Inflammatory macrophage treated with lipopolysaccharide for 1 hour (primary cell): ENCODE results near the gene RIMOC1.

ENCODE experiments used
- DNase-seq, 2 donors: peaks; one replicate each; pipeline ENCODE4 v3.0.0-alpha.2; 2020 to 2022

The RIMOC1 gene, protein sequence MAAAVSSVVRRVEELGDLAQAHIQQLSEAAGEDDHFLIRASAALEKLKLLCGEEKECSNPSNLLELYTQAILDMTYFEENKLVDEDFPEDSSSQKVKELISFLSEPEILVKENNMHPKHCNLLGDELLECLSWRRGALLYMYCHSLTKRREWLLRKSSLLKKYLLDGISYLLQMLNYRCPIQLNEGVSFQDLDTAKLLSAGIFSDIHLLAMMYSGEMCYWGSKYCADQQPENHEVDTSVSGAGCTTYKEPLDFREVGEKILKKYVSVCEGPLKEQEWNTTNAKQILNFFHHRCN

DNA sequence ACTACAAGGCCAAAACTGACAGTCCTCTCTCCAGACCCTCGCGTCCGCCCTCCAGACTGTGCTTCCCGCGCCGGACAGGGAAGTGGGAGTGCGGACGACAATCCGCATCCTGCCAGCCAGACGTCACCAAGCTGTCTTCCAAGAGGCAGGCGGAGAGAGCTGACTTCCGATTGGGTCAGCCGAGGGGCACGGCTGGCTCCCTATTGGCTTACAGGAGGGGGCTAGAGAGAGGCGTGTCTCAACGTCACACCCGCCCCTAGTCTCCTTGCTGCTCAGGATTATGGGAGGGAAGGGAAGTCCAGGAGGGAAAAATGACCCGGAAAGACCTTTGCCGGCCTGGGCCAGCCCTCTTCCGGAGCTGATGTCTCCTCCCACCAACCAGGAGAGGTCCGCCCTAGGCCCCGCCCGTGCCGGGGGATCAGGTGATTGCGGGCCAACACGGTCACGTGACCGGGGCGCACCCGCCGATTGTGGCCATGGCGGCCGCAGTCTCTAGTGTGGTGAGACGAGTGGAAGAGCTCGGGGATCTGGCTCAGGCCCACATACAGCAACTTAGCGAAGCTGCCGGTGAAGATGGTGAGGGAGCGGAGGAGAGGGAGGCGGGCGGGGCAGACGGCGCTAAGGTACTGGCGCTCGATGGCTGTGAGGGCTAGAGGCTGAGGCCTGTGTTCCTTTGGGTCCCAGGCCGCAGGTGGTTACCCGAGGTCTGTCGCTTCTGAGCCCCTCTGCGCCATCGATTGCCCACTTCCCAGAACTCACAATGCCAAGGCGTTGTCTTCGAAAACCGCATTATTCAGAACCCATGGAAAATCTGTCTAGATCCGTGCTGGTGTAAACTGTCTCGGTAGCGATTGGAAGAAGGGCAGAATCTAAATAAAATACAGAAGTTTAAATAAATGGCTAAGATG, at the start of gene RIMOC1:
Gene RIMOC1 (plus strand): TSS at position 453 of the 908 bp plus-strand sequence. CDS start 24 bp downstream, at position 477.
- peak; percentile 97 to 100 for DNase-seq

DNA sequence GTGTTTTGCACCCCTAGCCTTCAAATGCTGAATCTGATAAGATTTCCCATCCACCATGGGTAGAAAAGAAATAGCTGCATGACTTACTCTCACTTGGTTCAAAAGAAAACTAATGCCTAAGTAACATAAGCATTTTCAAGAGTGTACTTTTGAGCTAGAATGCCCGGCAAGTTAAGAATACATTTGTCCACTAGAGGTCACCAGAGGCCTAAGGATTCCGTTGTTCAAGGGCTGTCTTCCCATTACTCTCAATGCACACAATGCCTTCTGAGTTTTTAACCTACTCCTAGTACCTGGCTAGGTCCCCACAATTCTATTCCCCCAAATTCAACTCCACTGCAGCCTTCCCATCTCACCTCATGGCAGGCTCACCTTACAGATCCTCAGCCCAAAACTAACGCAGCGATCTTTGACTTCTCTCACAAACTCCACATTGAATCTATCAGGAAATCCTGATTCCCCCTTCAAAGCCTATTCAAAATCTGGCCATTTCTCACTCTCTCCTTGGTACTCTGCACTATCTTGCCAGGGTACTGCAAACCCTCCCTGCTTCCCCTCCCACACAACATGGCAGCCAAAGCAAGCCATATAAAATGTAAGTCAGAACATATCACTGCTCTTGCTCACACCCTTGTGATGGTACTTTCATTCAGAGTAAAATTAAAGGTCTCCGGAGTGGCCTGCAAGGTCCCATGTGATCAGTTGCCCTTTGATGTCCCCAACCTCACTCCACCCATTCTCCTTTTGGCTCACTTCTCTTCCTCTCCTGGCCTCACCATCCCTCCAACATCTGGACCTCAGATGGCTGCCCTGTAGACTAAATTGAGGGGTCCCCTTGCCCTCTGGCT, 47.3 kb upstream of the RIMOC1 start:
- DNase-seq, result peak; percentile 48 to 93

DNA sequence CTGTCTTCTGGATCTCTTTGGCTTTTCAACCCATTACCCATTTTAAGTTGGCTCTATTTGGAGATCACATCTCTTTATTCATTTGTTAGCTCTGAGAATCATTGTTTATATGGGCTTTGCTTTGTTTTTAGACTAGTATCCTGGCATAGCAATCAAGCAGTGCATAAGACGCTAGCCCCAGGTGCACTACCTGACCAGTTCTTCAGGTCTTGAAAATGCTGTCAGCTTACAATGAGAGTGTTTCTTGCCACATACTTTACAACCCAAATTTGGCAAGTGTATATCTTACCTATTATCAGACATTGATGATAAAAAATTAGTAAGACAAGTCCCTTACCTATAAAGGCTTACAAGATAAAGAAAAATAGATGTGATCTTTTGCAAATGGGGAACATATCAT, 46.2 kb upstream of the RIMOC1 start:
- DNase-seq, result no peak

DNA sequence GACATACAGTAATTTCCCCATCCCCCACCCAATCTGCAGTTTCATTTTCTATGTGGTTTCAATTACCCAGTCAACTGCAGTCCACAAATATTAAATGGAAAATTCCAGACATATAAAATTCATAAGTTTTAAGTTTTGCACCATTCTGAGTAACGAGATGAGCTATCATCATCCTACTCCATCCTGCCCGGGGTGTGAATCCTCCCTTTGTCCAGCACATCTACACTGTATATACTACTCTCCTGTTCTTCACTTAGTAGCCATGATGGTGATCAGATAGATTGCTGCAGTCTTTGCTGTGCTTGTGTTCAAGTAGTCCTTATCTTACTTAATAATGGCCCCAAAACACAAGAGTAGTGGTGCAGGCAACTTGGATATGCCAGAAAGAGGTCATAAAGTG, 45.3 kb upstream of the RIMOC1 start:
- no peak for DNase-seq

DNA sequence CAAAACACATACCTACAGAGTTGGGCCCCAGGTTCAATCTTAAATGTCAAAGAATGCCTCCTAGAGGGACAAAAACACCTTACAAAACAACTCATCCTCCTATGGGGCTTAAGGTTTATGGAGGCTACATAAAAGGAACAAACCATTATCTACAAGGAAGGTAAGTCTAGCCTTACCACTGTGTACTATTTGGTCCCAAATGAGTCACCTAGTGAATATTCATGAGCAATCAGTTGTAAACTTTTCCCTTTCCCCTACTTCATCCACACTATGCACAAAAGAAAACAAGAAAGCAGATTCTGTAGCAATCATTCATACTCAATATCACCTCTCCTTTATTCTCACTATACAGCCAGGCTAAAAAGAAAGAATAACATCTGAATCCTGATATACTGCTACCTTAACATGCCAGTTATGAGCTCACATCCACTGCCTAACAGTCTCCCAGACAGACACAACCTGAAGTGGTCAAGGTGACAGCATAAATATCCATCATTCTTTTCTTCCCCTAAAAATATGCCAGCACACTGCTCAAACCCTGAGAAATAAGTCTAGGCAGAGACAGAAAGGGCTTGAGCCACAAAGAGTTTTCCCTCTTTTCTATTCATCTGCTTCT, 40.2 kb upstream of the RIMOC1 start:
- no peak for DNase-seq

DNA sequence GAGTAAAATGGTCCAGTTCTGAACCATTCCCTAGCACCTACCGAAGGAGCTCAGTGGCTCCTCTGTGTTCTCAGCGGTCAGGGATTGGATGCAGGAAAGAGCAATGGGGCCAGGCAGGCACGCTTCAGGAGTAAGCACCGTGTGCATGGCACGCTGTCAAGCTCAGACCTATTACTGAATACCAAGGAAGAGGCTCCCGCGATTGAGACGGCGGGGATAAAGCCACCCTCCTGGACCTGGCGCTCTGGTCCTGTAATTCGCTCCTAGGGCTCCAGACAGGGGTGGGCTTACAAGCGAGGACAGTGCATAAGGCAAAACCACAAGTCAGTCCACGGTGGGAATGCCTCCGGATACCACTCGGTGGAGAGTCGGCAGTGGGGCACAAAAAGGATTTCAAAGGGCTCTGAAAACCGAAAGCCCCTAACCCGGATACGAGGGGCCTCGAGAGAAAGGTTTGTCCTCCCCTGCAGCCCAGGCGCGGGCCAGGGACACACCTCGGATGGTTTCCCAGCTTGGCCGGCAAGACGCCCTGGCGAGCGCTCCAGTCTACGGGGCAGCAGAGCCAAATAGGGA, 34.9 kb upstream of the RIMOC1 start:
- no peak for DNase-seq

DNA sequence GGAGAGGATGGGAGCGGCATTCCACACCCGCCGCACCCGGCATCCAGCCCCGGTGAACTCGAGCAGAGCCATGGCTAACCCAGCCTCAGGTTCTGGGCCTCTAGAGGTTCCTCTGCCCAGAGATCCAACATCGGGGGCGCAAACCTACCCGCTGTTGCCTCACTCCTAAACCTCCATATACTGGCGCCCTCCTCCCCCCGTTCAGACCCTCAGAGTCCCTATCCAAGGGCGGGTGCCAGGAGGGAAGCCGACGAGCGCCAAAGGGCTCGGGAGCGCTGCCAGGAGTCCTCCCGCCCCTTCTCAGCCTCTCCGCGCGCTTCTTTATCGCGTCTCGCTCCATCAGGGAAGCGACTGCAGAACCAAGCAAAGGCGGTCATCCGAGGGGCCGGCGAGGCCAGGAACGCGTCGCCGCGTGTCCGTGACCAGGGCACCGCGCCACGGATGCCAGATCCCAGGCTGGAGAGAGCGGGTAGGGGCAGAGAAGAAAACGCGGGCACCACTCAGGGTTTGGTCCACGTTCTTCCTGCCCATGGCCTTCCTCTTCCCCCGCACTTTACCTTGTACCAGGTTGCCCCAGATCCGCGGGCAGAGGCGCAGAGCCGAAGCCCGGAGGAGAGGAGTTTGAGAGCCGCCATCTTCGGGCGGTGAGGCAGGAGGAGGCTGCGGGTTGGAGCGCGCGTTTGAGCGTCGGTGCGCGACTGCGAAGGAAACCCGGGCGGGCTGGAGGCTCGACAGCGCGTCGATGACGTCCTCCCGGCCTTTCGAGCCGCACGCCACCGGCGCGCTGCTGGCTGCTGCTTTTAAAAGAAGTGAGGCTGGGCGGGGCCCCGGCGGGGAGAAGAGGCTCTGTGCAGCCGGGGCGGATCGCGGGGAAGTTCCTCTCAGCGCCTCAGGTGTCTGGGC, 34.2 kb upstream of the RIMOC1 start, which contains the start of gene OXCT1:
Gene OXCT1 (minus strand): TSS at position 702 of the 903 bp plus-strand sequence. CDS start 67 bp downstream, at position 635.
- DNase-seq, result peak; percentile 58 to 66

DNA sequence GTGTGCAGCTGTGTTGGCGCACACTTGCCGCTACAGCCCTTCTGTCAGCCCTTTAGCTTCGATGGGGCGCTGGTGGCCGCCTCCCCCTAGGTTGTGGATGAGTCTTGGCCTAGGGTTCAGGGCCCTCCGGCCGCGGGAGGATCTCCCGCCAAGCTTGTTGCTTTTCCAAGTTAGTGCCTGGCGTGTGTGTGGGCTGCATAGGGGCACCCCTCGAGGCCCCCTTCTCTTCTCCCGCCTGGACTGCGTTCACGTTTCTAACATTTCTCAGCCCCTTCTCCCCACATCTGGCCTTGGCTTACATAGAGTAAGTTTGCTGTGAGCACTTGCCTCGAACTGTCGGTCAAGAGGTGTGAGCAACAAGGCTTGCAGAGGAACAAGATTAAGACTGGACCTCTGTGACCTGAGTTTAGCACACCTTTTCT, 33.5 kb upstream of the RIMOC1 start:
- no peak for DNase-seq

DNA sequence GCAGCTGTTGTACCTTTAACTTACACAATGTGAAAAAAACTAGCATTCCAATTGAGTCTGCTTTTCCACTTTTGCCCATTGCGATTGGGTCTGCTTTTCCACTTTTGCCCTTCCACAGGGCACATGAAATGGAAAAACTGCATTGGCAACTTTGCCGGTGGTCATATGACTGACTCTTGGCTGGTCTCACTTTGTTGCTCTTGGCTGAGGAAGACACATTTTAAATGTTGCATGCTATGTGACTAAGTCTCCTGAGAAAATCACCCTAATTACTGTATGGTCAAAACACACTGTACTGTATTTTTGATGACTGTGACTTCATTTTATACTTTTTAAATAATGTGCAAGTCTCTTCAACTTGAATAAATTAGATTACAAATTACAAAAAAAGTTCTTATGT, 32.3 kb upstream of the RIMOC1 start:
- no peak for DNase-seq

DNA sequence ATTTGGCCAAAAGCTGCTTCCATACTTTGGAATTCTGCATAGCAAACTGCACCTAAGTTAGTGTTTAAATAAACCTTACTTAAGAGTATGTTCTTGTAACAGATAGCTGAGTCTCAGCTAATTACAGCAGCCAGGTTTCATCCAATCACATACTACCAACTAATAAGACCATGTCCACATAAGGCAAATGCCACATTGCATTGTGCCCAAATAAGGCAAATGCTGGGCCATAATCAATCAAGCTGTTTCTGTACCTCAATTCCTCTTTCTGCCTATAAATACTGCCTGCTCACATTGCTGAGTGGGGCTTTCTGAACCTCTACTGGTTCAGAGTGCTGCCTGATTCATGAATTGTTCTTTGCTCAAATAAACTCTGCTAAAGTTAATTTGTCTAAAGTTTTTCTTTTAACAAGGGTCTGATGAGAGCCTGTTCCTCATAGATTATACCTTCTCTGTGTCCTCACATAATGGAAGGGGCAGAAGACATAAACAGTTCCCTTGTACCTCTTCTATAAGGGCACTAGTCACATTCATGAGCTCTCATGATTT, 29.6 kb upstream of the RIMOC1 start:
- no peak for DNase-seq

DNA sequence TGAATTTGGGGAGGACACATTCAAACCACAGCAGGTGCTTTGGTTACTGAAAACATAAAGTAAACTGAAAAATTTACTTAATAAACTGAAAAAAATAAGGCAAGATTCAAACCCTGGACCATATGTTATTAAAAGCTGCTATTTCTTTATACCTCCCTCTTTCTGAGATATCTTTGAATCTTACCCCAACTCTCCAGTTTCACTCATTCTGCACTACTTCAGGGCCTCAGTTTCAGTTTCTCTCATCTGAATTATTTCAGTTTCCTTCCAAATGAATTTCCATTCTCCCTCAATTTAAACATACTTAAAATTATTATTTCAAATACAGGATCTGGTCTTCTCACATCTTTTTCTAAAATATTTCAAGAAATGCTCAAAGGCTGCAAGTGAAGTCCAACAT, 29.0 kb upstream of the RIMOC1 start:
- DNase-seq, result no peak

DNA sequence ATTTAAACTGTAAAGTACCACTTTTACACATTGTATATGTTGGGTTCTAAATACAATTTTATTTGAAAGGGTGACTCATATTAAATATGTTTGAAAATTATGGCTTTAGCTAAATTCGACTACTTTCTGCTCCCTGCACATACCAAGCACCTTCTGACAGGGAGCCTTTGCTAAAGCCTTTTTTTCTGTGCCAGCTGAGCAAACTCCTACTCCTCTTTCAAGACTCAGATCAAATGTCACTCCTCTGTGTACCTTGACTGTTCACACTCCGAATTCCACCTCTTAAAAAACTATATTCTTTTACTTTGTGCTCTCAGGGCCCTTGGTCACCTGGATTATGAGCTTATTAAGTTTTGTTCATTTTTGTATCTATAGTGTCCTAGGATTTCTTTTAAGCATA, 27.5 kb upstream of the RIMOC1 start:
- DNase-seq, result no peak

DNA sequence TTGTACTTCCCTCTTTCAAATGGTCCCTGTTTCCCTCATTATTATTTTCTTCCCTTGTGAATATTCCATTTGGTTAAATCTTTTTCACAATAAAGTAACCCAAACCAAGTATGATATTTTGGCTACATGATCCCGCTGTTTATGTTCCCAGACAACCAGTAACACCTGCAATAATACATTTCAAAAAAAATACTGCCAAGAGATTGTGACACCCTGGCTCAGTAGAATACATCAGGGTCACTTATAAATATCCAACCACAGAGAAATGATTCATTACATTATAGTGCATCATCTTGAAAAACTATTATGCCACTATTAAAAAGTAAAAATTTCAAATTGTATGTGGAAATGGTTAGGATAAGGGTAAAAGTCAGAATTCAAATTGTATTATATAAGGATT, 26.7 kb upstream of the RIMOC1 start:
- no peak for DNase-seq

DNA sequence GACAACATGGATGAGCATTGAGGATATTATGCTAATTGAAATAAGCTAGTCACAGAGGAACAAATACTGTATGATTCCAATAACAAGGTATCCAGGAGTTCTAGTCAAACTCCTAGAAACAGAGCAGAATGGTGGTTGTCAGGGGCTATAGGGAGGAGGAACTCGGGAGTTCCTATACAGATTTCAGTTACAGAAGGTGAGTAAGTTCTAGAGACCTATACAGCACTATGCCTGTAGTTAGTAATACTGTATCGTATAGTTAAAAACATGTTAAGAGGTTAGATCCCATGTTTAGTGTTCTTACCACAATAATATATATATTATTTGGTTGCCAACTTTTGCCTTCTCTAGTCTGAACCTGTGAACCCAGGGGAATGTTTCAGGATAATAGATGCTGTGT, 26.0 kb upstream of the RIMOC1 start:
- DNase-seq, result no peak

DNA sequence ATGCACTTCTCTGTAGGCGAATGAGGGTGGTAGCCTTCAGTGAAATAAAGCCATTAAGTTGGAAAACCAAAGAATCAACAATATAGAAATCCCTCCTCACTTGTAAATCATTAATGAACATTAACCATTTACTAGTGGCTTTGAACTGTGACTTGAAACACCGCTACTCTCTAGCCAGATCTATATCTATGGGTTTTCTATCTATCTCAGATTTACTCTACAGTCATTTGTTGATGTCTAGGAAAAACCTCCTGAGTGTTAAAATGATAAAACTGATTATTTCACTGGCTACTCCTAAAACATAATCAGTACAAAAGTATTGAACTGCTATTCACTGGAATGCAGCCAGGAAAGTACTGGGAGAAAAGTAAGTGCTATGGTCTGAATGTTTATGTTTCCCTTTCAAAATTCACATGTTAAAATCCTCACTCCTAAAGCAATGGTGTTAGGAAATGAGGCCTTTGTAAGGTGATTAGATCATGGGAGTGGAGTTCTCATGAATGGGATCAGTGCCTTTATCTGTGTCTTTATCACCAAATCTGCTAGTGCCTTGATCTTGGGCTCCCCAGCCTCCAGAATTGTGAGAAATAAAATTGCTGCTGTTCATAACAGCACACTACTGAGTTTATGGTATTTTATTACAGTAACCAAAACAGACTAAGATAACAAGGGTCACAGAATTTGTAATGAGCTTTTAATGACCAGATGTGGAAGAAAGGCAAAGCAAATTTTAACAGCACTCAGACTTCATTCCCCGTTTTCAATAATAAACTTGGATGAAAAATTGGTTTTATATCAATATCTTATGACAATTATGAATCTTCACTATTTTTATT, 25.3 kb upstream of the RIMOC1 start:
- no peak for DNase-seq

DNA sequence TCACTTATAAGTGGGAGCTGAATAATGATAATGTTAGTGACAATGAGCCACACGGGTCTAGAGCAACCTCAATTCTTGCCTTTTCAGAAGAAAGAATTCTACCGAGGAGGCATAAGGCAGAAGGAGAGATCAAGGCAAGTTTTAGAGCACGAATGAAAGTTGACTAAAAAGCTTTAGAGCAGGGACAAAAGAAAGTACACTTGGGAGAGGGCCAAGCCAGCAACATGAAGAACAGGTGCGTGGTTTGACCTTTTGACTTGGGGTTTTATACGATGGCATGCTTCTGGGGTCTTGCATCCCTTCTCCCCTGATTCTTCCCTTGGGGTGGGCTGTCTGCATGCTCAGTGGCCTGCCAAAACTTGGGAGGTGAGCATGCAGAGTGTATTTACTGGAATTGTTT, 21.4 kb upstream of the RIMOC1 start:
- no peak for DNase-seq

DNA sequence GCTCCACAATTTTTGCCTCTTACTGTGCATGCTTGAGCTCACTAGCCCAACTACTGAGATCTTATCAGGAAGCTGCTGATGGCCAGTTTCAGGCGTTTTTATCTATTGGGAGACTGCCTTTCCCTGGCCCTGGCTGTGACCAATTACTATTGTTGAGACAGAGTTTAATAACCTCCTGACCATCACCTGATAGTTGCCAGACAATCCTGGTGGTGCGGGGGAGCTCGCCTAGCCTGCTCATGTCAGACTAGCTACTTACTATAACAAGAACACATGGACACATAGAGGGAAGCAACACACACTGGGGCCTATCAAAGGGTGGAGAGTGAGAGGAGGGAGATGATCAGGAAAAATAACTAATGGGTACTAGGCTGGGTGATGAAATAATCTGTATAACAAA, 20.9 kb upstream of the RIMOC1 start:
- DNase-seq, result no peak

DNA sequence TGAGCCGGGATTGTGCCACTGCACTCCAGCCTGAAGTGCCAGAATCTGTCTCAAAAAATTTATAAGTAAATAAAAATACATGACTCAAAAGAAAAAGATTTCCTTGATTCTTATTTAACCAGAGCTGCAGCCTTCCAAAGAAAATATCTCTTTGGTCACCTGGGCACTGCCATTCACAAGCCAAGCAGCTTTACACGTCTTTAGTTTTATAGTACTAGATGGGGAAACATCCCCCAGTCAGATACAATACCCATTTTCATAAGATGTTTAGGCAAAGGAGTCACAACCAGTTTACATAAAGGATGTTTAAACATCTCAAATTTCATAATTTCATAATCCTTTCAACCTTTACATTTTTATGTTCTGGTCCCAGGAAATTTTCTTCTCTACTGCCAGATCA, 20.2 kb upstream of the RIMOC1 start:
- DNase-seq, result no peak

DNA sequence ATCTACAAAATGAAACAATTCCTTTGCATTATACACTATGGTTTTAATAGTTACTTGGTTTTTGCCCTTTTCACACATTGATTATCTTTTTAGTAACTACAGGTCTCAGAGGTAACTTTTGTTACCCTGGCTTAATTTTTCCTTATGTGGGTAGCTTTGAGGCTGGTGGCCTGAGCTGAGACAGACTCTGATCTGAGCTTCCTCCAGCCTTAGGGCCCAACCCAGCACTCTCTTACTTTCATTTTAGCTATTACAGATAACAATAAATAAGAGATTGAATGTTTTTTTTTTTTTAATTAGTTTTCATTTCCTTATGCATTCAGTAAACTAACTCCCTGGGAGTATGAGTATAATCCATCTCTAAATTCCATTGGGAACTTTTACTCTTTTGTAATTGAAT, 18.9 kb upstream of the RIMOC1 start:
- no peak for DNase-seq
